ENCODE results near the gene PLPPR4.
"Not testable (repeated sequence)": the region's sequence is repeated elsewhere in the genome, so short reads cannot be mapped to it uniquely, and the experiment has no call there.

The PLPPR4 gene

GRCh38 chr1:99269321-99269720 lies 5.0 kb downstream of the PLPPR4 start:
- DNase-seq, result no peak

GRCh38 chr1:99270646-99271045 lies 6.4 kb downstream of the PLPPR4 start:
- no peak for DNase-seq

GRCh38 chr1:99271249-99271648 lies 7.0 kb downstream of the PLPPR4 start:
- no peak for DNase-seq

- DNase-seq, result no peak
Observed at GRCh38 chr1:99277066-99277465, 12.8 kb downstream of the PLPPR4 start.

DNA sequence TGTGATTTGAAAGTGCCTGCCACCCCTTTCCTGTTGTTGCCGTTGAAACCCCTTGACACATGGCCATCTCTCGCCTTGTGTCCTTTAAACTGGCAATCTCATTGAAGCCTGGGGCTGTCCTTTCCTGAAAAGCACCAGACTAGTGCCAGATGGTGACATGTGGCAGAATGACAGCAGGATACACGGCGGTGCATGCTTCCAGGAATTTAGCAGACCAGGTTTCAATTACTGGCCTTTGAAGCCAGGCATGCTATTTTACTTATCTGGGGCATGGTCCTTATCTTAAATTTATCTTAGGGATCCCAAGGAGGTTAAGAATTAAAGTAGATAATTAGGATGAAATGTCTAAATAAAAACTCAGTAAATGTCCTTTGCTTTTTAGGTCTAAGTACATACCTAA lies 15.2 kb downstream of the PLPPR4 start:
- peak; percentile 77 for DNase-seq

DNA sequence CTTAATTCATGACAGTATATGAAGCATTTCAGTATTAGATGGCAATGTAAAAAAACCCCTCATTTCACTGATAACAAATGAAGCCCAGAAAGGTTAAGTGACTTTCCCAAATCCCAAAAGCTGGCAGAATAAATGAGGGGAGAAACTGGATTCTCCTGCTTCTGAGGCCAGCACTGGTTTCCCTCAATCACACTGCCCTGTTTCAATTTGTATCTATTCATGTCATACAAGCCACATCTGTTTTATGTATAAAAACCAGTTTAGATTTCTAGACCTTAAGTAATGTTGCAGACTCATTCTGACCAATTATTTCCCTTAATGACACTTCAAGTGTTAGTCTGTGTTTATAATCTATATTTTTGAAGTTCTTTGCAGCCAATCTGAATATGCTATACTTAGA lies 16.8 kb downstream of the PLPPR4 start:
- DNase-seq, result no peak

DNA sequence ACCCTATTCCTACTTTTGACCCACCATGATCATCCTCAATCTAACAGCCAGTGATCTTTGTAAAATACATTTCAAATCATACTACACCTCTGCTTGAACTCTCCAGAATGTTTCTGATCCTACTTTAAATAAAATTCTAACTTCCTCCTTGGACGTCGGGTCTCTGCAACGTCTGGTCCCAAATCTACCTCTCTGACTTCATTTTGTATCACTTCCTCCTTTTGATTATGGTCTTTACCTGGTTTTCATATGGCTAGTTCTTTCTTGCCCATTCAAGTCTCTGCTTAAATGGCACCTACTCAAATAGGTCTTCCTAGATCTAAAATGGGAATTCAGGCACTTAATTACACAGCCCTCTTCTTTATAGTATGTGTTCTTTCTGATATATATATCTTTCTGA lies 18.2 kb downstream of the PLPPR4 start:
- DNase-seq, result no peak

- DNase-seq, result not testable (repeated sequence)
Observed at GRCh38 chr1:99283521-99283920, 19.2 kb downstream of the PLPPR4 start.

DNA sequence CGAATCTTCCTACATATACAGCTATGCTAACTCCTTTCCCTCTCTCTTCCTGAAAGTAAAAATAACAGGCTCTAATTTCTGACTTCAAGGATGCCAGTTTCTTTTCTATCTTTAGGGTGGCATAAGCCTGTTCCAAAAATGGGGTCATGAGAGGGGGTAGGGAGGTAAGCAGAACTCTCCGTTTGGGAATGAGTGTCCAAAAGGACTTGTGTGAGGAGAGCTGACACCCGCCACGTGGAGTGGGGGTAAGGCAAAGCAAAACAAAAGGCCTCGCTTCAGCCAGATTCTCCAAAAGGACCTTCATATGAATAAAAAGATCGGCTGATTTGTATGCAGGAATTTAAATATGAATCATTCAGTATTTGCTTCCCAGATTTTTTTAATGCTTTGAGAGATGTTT lies 28.6 kb downstream of the PLPPR4 start:
- no peak for DNase-seq

DNA sequence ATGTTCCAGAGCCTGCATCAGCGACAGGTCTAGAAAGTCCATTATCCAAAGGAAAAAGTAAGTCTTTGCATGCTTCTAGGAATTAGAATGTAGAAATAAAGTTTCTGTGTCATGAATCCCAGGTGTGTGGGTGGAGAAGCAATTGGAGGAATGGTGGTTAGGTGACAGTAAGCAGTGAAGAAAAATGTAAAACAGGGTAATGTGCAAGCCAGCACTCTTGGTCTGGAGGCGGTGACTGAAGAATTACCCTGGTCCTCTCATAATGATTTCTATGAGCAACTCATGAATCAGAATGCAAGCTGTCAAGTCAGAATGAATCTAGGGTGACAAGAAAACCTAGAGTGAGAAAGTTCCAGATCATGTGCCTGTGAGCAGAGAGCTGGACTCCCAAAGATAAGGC lies 33.6 kb downstream of the PLPPR4 start:
- DNase-seq, result no peak

DNA sequence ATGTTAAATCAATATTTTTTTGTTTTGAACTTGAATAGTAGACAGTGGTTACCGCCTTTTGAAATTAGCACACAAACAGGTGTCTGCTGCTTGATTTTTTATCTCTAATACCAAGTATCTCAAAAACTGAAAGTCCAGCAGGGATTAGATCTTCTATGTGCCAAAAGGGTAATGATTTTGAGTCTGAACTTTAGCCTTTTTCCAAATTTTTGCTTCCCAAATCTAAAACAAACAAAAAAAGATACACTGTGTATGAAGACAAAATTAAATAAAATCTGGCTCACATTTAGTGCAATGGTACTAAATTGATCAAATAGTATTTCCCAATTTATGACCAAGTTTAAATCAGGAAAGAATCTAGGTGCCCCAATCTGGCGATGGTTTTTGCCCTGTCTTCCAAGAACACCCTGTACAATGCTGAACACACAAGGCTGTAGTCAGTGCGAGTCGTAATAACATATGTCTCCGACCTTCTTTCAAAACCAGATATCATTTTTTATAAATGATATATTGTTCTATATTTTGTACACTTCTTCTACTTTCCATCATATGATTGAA lies 40.5 kb downstream of the PLPPR4 start:
- DNase-seq, result no peak

- no peak for DNase-seq
Observed at GRCh38 chr1:99305626-99306025, 41.3 kb downstream of the PLPPR4 start.

DNA sequence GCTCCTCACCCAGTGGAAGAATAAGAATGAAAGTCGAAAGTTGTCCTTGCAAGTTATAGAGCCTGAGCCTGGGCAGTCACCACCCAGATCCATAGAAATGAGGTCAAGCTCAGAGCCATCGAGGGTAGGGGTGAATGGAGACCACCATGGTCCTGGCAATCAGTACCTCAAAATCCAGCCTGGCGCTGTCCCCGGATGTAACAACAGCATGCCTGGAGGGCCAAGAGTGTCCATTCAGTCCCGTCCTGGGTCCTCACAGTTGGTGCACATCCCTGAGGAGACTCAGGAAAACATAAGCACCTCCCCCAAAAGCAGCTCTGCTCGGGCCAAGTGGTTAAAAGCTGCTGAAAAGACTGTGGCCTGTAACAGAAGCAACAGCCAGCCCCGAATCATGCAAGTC lies 41.8 kb downstream of the PLPPR4 start:
- no peak for DNase-seq

- no peak for DNase-seq
Observed at GRCh38 chr1:99306644-99307043, 42.4 kb downstream of the PLPPR4 start.

- no peak for DNase-seq
Observed at GRCh38 chr1:99315305-99315704, 51.0 kb downstream of the PLPPR4 start.

DNA sequence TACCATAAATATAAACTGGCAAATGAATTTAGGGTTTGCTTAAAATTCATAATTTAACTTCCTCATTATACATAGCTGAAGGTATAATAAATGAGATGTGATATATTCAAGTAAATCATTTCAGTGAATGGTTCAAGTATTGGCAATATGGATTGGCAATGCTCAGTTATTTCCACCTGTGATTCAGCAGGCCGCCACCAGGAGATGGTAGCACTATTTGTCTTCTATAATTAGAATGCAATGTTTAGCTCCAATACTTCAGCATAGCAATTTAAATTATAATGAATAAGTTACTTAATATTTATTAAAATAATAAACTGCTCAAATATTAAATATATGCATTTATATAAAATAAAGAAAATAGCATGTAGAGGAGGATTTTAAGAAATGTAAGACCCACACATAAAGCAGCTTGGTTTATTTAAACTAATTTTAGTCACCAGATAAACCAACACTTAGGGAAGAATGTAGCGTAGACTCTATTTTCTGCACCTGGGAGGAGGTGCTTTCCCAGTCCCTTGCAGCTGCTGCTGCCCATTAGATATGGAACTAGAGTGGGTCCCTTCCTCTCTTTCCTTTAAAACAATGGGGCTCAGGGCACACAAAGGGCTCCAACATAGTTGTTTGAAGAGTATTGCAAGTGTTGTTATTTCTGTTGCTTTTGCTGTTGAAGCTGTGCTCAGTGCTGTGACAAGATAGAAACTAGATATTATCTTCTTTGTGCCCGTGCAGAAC lies 62.1 kb downstream of the PLPPR4 start:
- DNase-seq, result no peak

DNA sequence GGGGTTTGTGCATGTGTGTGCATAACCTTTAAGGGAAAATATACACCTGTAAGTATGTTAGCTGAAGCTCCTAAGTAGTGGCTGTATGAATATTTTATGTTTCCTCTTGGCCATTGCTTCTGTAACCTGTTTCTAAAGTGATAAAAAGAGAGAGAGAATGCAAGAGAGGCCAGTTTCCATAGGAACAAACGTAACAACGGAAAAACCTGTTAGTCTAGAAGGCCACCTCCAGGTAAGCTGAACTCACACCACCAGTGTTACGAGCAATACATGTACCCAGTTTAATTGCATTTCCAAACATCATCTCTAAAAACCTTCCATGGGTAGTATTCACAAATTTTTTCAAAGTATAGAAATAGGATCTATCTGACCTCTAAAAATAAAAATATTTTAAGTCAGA lies 63.1 kb downstream of the PLPPR4 start:
- no peak for DNase-seq

DNA sequence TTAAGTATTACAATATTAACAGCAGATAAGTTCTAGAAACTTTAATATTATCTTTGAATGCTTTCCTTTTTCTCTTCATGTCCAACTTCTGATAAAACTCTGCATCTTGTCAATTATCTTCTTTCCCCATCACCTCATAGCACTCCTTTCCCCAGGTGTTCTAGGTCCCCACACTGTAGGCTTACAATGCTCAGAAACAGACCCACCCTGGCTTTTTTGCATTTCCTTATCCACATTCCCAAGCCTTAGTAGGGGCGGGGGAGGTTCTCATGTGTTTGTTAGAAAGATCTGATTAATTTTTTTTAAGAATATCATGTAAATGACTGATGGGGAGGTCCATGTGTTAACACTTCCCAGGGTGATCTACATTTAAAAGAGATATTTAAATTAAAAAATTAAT lies 63.9 kb downstream of the PLPPR4 start:
- no peak for DNase-seq

DNA sequence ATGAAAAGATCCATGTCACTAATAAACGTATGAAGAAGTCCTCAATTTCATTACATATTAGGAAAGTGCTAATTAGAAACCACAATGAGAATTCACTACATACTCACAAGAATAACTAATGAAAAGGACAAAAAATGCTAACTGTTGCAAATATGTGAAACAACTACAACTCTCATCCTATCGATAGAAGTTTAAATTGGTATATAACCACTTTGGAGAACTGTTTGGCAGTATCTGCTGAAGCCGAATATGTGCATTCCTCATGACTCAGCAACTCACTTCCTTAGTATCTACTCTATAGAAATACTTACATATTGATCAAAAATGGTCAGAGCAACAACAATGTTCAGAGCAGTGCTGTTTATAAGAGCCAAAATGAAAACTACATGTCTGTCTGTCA lies 66.8 kb downstream of the PLPPR4 start:
- DNase-seq, result no peak

GRCh38 chr1:99331636-99332035 lies 67.3 kb downstream of the PLPPR4 start:
- no peak for DNase-seq

DNA sequence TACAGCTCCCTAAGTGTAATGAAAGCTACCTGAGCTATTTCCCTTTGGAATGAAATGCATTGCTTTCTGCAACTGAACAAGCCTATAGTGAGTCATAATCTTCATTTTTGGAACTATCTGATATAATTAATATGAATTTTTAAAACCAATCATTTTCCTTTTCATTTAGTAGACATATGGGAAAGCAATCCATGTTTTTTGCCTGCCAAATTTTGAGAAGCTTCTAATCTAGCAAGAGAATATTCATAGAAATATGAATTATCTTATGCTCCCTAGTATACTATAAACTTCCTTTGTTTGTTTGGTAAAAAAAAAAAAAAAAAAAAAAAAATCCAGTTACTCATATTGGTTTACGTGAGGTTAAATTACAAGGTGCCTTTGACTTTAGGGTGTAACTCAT lies 68.3 kb downstream of the PLPPR4 start:
- DNase-seq, result no peak

GRCh38 chr1:99334991-99335390 lies 70.7 kb downstream of the PLPPR4 start:
- no peak for DNase-seq

GRCh38 chr1:99347041-99347684 lies 82.9 kb downstream of the PLPPR4 start:
- DNase-seq, result no peak

- no peak for DNase-seq
Observed at GRCh38 chr1:99348397-99349132, 84.3 kb downstream of the PLPPR4 start.

Measured in NCI-H1694 treated with DMSO at 0.1 percent for 48 hours (cell line).